CD4-positive, alpha-beta T cell treated with Interleukin-21 for 1 hour (primary cell): ENCODE results near the gene ENOSF1.

ENCODE experiments used
- DNase-seq: peaks from one replicate; pipeline ENCODE4 v3.0.0-alpha.2; 2020

The ENOSF1 gene

GRCh38 chr18:629269-630150 is 82.9 kb downstream of the ENOSF1 start:
- no peak for DNase-seq

- DNase-seq = no peak
Measured at GRCh38 chr18:627231-627630, 85.2 kb downstream of the ENOSF1 start.

GRCh38 chr18:623761-624620 is 88.4 kb downstream of the ENOSF1 start:
- peak; percentile 57 for DNase-seq

GRCh38 chr18:622289-622688 is 90.1 kb downstream of the ENOSF1 start:
- no peak for DNase-seq

- no peak for DNase-seq
Measured at GRCh38 chr18:621291-622043, 91.0 kb downstream of the ENOSF1 start.
